C4-2B (cell line): ENCODE results near the gene SIGLEC1.

ENCODE experiments used
- ZFX ChIP-seq: fragments of 450-650 bp; IDR thresholded peaks from 2 replicates; pipeline ENCODE4 v1.6.1; 2017
- TF ChIP-seq, protein P1 (sequence below): fragments of 450-650 bp; conservative IDR thresholded peaks from 2 replicates; pipeline ENCODE4 v1.5.1; 2017; ENCODE audit warnings: mild to moderate bottlenecking

DNA sequence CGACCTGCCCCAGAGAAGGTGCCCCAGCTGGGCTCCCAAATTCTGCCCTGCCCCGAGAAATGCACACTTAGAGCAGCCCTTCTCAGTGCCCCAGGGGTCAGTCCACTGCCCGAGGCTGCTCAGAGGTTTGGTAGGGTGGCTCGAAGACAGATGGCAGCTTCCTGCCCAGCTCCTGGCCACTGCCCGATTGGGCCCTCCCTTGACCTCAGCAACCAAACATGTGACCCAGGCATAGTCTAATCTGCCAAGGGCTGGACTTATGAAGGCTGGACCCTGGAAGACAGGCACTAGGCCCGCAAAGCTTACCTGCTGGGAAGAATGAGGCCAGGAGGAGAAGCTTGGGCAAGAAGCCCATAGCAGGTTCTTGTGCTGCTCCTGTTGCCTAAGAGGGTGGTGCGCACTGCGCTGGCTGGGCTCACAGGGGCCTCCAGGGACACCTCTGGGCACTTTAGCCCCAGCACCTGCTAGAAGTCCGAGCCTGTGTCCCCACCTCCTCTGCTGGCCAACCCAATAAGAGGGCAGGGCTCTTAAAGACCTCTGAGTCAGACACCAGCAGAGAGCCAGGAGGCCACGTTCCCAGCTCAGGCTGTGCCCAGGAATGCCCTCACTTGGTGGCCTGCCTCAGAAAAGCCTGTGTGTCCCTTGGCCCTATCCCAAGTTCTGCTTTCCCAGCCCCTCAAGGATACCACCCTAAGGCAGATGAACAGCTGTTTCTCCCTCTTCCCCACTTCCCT is 5.5 kb downstream of the SIGLEC1 start:
- TF ChIP-seq, protein P1, sequence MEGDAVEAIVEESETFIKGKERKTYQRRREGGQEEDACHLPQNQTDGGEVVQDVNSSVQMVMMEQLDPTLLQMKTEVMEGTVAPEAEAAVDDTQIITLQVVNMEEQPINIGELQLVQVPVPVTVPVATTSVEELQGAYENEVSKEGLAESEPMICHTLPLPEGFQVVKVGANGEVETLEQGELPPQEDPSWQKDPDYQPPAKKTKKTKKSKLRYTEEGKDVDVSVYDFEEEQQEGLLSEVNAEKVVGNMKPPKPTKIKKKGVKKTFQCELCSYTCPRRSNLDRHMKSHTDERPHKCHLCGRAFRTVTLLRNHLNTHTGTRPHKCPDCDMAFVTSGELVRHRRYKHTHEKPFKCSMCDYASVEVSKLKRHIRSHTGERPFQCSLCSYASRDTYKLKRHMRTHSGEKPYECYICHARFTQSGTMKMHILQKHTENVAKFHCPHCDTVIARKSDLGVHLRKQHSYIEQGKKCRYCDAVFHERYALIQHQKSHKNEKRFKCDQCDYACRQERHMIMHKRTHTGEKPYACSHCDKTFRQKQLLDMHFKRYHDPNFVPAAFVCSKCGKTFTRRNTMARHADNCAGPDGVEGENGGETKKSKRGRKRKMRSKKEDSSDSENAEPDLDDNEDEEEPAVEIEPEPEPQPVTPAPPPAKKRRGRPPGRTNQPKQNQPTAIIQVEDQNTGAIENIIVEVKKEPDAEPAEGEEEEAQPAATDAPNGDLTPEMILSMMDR = no peak
- no peak for TF ChIP-seq ZFX
